ENCODE data around the gene MRPL55. TPM values are rescaled to one million over a fixed set of nuclear protein-coding genes. Genes with fewer than 3 reads are reported as not detected.
A peak's percentile ranks its signal among the peaks of the same experiment; 100 is the strongest.
"Not testable (repeated sequence)": the region's sequence is repeated elsewhere in the genome, so short reads cannot be mapped to it uniquely, and the experiment has no call there.

MRPL55 gene
- total and polyA plus RNA-seq, 12 donors: 38.0 to 174 (median 48.2) TPM

- TF ChIP-seq, protein P1, sequence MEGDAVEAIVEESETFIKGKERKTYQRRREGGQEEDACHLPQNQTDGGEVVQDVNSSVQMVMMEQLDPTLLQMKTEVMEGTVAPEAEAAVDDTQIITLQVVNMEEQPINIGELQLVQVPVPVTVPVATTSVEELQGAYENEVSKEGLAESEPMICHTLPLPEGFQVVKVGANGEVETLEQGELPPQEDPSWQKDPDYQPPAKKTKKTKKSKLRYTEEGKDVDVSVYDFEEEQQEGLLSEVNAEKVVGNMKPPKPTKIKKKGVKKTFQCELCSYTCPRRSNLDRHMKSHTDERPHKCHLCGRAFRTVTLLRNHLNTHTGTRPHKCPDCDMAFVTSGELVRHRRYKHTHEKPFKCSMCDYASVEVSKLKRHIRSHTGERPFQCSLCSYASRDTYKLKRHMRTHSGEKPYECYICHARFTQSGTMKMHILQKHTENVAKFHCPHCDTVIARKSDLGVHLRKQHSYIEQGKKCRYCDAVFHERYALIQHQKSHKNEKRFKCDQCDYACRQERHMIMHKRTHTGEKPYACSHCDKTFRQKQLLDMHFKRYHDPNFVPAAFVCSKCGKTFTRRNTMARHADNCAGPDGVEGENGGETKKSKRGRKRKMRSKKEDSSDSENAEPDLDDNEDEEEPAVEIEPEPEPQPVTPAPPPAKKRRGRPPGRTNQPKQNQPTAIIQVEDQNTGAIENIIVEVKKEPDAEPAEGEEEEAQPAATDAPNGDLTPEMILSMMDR (IDR thresholded peaks at IDR 0.05): no peak
- Histone ChIP-seq H3K9me3 (peaks cover 0 to 4% (median 0%) of the 10 kb centered on the region in 11 donors), H3K36me3 (peaks cover 0 to 4% (median 0%) of the 10 kb centered on the region in 9 donors), H3K27me3 (no peaks in the 10 kb centered on the region), H3K27ac (no peak overlapping the region), H3K4me1 (peaks cover 7 to 23% (median 20%) of the 10 kb centered on the region in 9 donors), H3K4me3 (no peak overlapping the region)
- DNase-seq (no peak), ATAC-seq (no peak)
- intact Hi-C loops (cut with DNase I): no loop called here
- 67 to 88% methylated on average over 1 of the region's 1 CpG for WGBS, 2 donors
Measured at GRCh38 chr1:228112617-228113016, 3.5 kb upstream of the MRPL55 start.

GRCh38 chr1:228112167-228112566, 3.1 kb upstream of the MRPL55 start:
- TF ChIP-seq, protein P1 (IDR thresholded peaks at IDR 0.05): no peak
- Histone ChIP-seq H3K4me1 (peaks cover 7 to 26% (median 21%) of the 10 kb centered on the region in 9 donors), H3K27me3 (no peaks in the 10 kb centered on the region), H3K27ac (no peak overlapping the region), H3K36me3 (peaks cover 0 to 8% (median 0%) of the 10 kb centered on the region in 9 donors), H3K4me3 (no peak overlapping the region), H3K9me3 (no peaks in the 10 kb centered on the region)
- DNase-seq: no peak
- ATAC-seq: no peak
- intact Hi-C loops (cut with DNase I): no loop called here
- 90 to 95% methylated on average over 7 of the region's 7 CpGs for WGBS, 2 donors

- H3K4me3 ChIP-seq; ATAC-seq; DNase-seq; H3K27ac ChIP-seq; intact Hi-C loops (cut with DNase I); H3K9me3 ChIP-seq; H3K27me3 ChIP-seq: not testable (repeated sequence)
- H3K4me1 ChIP-seq: peaks cover 7 to 26% (median 21%) of the 10 kb centered on the region in 9 donors
- peaks cover 0 to 17% (median 8%) of the 10 kb centered on the region in 9 donors for H3K36me3 ChIP-seq
- WGBS, 2 donors: 96 to 97% methylated on average over 6 of the region's 6 CpGs
Measured at GRCh38 chr1:228111315-228111714, 2.2 kb upstream of the MRPL55 start.

- TF ChIP-seq, protein P1 (IDR thresholded peaks at IDR 0.05): no peak
- ATAC-seq (no peak), DNase-seq (no peak)
- Histone ChIP-seq H3K4me3 (peak overlapping the region in 3 of 10 donors; percentile 94 to 99 (median 99)), H3K9me3 (no peaks in the 10 kb centered on the region), H3K36me3 (peaks cover 0 to 24% (median 10%) of the 10 kb centered on the region in 9 donors), H3K4me1 (peaks cover 7 to 26% (median 21%) of the 10 kb centered on the region in 9 donors), H3K27me3 (no peaks in the 10 kb centered on the region), H3K27ac (peak overlapping the region in 4 of 10 donors; percentile 76 to 91 (median 89))
- intact Hi-C loops (cut with DNase I): no loop called here
- 87 to 91% methylated on average over 7 of the region's 7 CpGs for WGBS, 2 donors
Measured at GRCh38 chr1:228110556-228110955, 1.5 kb upstream of the MRPL55 start.

- no peaks in the 10 kb centered on the region for H3K9me3 ChIP-seq
- H3K4me1 ChIP-seq: peaks cover 7 to 29% (median 21%) of the 10 kb centered on the region in 9 donors
- DNase-seq (no peak), ATAC-seq (peak in 3 of 8 donors; percentile 1 to 11 (median 7))
- H3K4me3 ChIP-seq: peak overlapping the region; percentile 82 to 99 (median 94)
- no peaks in the 10 kb centered on the region for H3K27me3 ChIP-seq
- H3K36me3 ChIP-seq: peaks cover 0 to 27% (median 10%) of the 10 kb centered on the region in 9 donors
- TF ChIP-seq, protein P1 (IDR thresholded peaks at IDR 0.05): no peak
- H3K27ac ChIP-seq: peak overlapping the region; percentile 56 to 96 (median 87)
- WGBS, 2 donors: 38 to 46% methylated on average over 15 of the region's 15 CpGs
- intact Hi-C loops (cut with DNase I): no loop called here
Measured at GRCh38 chr1:228109962-228110488, 926 bp upstream of the MRPL55 start.

All from heart right ventricle (tissue), 16 donors.